Measurements from ENCODE around the gene ARR3. TPM values are rescaled to one million over a fixed set of nuclear protein-coding genes. Genes with fewer than 3 reads are reported as not detected.
A peak's percentile ranks its signal among the peaks of the same experiment; 100 is the strongest.
"Not testable (repeated sequence)": the region's sequence is repeated elsewhere in the genome, so short reads cannot be mapped to it uniquely, and the experiment has no call there.

Gene ARR3
- total RNA-seq, 6 donors from 2014 or later = not detected

GRCh38 chrX:70264784-70265183 is 3.4 kb upstream of the ARR3 start:
- ATAC-seq (ENCODE audit: low FRiP score in 2 of 2) (no peak), DNase-seq (no peak)
- WGBS, 2 donors = 46 to 75% methylated on average over 3 of the region's 3 CpGs
- TF ChIP-seq POLR2A (IDR thresholded peaks at IDR 0.05) = no peak
- no peak for TF ChIP-seq CTCF (IDR thresholded peaks at IDR 0.05)
- TF ChIP-seq EP300 (IDR thresholded peaks at IDR 0.05) = no peak
- no peak for TF ChIP-seq POLR2AphosphoS5 (IDR thresholded peaks at IDR 0.05)
- H3K27ac ChIP-seq = no peak overlapping the region
- H3K36me3 ChIP-seq = no peaks in the 10 kb centered on the region
- H3K4me3 ChIP-seq = no peak overlapping the region
- no peaks in the 10 kb centered on the region for H3K4me1 ChIP-seq
- H3K27me3 ChIP-seq = no peaks in the 10 kb centered on the region
- H3K9me3 ChIP-seq = no peaks in the 10 kb centered on the region

- 77 to 81% methylated on average over 7 of the region's 7 CpGs for WGBS, 2 donors
- DNase-seq = not testable (repeated sequence)
Observed at GRCh38 chrX:70274029-70274428, 5.9 kb downstream of the ARR3 start.

GRCh38 chrX:70279081-70279480 is 10.9 kb downstream of the ARR3 start:
- TF ChIP-seq POLR2AphosphoS5 (IDR thresholded peaks at IDR 0.05) (no peak), EP300 (IDR thresholded peaks at IDR 0.05) (no peak), POLR2A (IDR thresholded peaks at IDR 0.05) (no peak), CTCF (IDR thresholded peaks at IDR 0.05) (no peak)
- DNase-seq = no peak
- 79 to 80% methylated on average over 3 of the region's 3 CpGs for WGBS, 2 donors
- Histone ChIP-seq H3K4me1 (no peaks in the 10 kb centered on the region), H3K36me3 (peaks cover 0 to 4% (median 0%) of the 10 kb centered on the region in 4 donors), H3K4me3 (no peak overlapping the region), H3K27me3 (no peaks in the 10 kb centered on the region), H3K9me3 (no peaks in the 10 kb centered on the region), H3K27ac (no peak overlapping the region)
- ATAC-seq (ENCODE audit: low FRiP score in 2 of 2) = no peak

More at GRCh38 chrX:70274029-70274428, 5.9 kb downstream of the ARR3 start:
- H3K36me3 ChIP-seq; H3K4me3 ChIP-seq; H3K4me1 ChIP-seq; ATAC-seq (ENCODE audit: low FRiP score in 2 of 2); H3K27ac ChIP-seq; H3K27me3 ChIP-seq; H3K9me3 ChIP-seq: not testable (repeated sequence)

- TF ChIP-seq POLR2A (IDR thresholded peaks at IDR 0.05) (no peak), CTCF (IDR thresholded peaks at IDR 0.05) (no peak), POLR2AphosphoS5 (IDR thresholded peaks at IDR 0.05) (no peak), EP300 (IDR thresholded peaks at IDR 0.05) (no peak)
- Histone ChIP-seq H3K36me3 (peaks cover 0 to 4% (median 0%) of the 10 kb centered on the region in 4 donors), H3K27ac (no peak overlapping the region), H3K27me3 (no peaks in the 10 kb centered on the region), H3K4me1 (no peaks in the 10 kb centered on the region), H3K4me3 (no peak overlapping the region), H3K9me3 (no peaks in the 10 kb centered on the region)
- 80 to 91% methylated on average over 1 to 3 of the region's 3 CpGs for WGBS, 2 donors
- DNase-seq (no peak), ATAC-seq (ENCODE audit: low FRiP score in 2 of 2) (no peak)
Observed at GRCh38 chrX:70280573-70280972, 12.4 kb downstream of the ARR3 start.

GRCh38 chrX:70281951-70282350 is 13.8 kb downstream of the ARR3 start, which contains the start of gene RAB41:
TSS of gene RAB41 (plus strand) at chrX:70282172. CDS start at chrX:70282218, 46 bp downstream.
- WGBS, 2 donors = 93 to 96% methylated on average over 7 to 21 of the region's 21 CpGs
- TF ChIP-seq CTCF (IDR thresholded peaks at IDR 0.05) (no peak), POLR2A (IDR thresholded peaks at IDR 0.05) (no peak), POLR2AphosphoS5 (IDR thresholded peaks at IDR 0.05) (no peak), EP300 (IDR thresholded peaks at IDR 0.05) (no peak)
- DNase-seq = peak in 1 of 2 donors; percentile 52
- Histone ChIP-seq H3K4me3 (no peak within 1 kb of the TSS), H3K9me3 (no peaks in the 10 kb centered on the region), H3K36me3 (peaks cover 0 to 7% (median 2%) of the 10 kb centered on the region in 4 donors), H3K4me1 (no peaks in the 10 kb centered on the region), H3K27ac (no peak within 1 kb of the TSS), H3K27me3 (no peaks in the 10 kb centered on the region)
- no peak for ATAC-seq (ENCODE audit: low FRiP score in 2 of 2)

Measured in upper lobe of left lung (tissue), 6 donors.